Left renal cortex interstitium (tissue), 4 donors: Measurements from ENCODE around the gene FAM184A. TPM values are rescaled to one million over a fixed set of nuclear protein-coding genes. Genes with fewer than 3 reads are reported as not detected.

Source experiments
- DNase-seq, 4 donors: peaks; one replicate each; pipeline ENCODE4 v3.0.0-alpha.2; 2013; ENCODE audit warnings: low read depth in 4 of 4, low spot score in 2 of 4, missing footprints in 1 of 4
- polyA plus RNA-seq, 4 donors: library from polyadenylated mRNA; unstranded; fragments of 120-200 nt; gene quantifications; one replicate each; pipeline ENCODE4 v1.2.1, GENCODE V29; 2013; ENCODE audit not compliant: insufficient read length in 4 of 4

The FAM184A gene
- polyA plus RNA-seq, 4 donors = 8.2 to 12.9 (median 9.6) TPM

DNA sequence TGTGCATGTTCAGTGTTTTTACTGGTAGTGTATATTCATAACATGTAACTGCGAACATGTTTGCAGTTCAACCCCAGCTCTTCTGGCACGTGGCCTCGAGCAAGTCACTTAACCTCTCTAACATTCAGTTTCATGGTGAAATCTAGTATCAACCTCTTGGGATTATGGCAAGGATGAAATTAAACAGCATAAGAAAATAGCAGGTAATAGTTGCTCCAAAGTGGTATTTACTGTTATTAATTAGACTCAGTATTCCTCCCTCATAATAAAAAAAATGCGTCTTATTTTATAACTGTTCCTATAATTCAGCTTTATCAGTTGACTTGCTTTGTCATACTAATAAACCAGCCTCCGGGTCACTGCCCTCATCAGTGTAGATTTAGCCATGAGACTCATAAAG, 15.0 kb downstream of the FAM184A start:
- DNase-seq = no peak

DNA sequence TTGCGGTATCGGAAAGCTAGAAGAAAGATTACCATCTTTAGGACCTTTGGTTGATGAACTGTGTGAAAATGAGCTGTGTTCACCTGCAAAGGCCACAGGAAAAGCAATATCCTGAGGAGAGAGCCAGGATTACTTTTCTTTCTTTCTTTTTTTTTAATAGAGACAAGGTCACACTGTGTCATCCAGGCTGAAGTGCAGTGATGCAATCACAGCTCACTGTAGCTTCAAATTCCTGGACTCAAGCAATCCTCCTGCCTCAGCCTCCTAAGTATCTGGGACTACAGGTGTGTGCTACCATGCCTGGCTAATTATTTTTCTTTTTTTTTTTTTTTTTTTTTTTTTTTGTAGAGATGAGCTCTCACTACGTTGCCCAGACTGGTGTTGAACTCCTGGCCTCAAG, 17.2 kb downstream of the FAM184A start:
- no peak for DNase-seq

DNA sequence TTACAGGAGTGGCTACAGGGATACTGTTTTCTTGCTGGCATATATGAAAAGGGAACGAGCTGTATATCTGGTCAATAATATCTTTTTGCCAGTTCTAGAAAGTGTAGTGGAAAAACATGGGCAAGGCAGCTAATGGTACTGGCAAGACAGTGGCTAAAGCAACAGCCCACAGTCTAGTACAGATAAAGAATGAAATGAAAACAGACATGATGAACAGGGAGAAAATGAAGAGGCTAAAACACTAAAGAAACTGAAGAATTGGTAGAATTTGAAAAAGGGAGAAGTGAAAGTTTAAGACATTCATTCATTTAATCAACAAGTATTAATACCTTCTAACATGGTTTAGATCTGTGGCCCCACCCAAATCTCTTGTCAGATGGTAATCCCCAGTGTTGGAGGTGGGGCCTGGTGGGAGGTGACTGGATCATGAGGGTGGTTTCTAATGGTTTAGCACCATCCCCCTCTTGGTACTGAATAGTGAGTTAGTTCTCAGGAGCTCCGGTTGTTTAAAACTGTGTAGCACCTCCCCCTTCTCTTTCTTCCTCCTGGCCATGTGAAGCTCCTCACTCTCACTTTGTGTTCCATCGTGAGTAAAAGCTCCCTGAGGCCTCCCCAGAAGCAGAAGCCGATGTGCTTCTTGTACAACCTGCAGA, 18.1 kb downstream of the FAM184A start:
- no peak for DNase-seq

DNA sequence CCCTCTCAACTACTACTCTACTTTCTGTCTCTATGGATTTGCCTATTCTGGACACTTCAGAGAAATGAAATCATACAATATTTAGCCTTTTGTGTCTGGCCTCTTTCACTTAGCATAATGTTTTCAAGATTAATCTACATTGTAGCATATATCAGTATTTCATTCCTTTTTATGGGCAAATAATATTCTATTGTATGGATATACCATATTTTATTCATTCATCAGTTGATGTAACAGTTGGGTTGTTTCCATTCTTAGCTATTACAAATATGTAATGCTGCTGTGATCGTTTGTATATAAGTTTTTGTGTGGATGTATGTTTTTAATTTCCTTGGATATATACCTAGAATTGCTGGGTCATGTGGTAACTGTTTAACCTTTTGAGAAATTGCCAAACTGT, 23.4 kb downstream of the FAM184A start:
- DNase-seq = no peak

DNA sequence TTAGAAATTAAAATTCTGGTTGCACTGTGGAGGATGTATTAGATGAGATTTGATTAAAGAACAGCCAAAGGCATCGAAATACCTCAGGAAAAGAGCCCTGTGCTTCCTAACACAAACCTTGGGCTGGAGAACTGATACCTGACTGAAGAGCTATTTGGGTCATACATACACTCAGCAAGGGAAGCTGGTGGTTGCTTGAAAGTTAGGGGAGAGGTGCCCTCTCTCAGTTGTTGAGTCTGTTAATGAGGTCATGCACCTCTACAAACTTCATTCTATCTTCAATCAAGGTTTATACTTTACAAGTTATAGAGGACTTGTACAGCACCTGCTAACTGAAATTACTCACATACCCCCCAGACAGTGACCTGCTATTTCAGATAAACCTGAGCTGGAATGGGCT, 25.5 kb downstream of the FAM184A start:
- no peak for DNase-seq

DNA sequence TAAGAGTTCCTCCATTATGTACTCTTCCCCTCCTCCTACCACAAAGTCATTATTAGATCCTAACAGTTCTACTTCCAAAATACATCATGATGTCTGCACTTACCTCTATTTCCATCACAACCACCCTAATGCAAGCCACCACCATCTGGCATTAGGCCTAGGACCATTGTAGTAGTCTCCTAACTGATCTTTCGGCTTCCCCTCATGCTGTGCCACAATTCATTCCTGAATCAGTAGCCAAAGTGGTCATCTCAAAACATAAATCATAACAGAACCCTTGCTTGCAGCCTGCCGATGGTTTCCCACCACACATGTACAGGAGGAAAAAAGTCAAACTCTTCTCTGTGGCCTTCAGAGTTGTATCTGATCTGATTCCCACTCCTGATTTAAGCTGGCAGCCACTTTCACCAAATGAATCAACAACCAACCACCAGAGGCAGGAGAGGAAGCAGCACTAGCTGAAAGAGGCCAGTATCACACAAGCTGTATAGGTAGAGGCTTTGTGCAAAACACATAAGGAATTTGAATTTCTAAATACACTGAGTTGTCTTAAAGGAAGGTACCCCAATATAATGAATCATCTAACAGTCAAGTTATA, 26.1 kb downstream of the FAM184A start:
- no peak for DNase-seq

DNA sequence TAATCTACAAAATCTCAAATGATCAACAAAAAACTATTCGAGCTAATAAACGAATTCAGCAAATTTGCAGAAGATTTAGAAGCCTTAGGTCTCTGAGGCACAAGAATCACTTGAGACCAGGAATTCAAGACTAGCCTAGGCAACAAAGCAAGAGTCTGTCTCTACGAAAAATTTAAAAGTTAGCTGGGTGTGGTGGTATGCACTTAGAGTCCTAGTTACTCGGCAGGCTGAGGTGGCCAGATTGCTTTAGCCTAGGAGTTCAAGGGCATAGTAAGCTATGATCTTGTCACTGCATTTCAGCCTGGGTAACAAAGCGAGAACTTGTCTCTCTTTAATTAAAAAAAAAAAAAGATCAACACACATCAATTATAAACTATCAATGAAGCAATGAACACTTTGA, 34.2 kb downstream of the FAM184A start:
- DNase-seq = no peak

DNA sequence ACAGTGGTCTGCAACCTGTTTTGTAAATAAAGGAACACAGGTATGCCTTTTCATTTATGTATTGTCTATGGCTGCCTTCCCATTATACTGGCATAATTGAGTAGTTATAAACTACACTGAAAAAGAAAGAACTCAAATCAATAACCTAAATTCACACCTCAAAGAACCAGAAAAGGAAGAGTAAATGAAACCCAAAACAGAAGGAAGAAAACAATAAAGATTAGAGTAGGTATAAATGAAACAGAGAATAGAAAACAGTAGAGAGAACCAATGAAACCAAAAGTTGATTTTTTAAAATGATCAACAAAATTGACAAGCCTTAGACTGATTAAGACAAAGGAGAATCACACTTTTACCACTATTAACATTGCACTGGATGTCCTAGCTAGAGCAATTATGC, 34.7 kb downstream of the FAM184A start:
- no peak for DNase-seq

DNA sequence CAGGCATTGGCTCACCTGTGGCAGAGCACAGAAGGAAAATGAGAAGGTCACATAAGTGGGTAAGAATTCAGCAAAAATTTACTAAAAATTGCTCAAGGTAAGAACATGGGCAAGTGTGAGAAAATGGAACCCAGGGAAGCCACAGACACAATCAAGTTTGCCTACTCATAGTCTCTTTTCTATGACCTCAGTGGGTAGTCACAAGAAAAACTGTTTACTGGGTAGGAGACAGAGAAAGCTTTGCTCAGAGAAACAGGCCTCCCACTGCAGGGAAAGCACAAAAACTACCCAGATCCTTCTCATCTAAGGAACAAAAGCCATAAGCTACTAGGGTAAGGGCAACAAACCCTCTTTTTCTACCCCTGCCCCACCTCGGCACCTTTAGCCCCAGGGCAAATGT, 35.2 kb downstream of the FAM184A start:
- no peak for DNase-seq

DNA sequence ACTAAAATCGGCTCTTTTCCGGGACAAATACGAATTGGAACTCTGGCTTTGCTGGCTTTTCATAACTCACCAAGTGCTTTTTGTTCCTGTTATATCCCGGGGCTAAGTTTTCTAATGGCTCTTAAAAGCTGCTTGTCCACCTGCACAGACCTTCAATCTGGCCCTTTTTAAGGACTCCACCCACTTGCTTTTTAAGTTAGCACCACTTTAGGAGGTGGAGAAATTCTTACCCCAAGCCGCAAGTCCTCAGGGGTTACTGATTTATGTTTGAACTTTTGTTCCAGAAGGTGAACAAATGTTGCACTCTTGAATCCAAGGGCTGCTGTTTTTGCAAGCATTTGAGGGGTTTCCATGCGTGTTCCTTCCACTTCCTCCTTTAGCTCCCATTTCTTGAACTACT, 37.8 kb downstream of the FAM184A start:
- no peak for DNase-seq

DNA sequence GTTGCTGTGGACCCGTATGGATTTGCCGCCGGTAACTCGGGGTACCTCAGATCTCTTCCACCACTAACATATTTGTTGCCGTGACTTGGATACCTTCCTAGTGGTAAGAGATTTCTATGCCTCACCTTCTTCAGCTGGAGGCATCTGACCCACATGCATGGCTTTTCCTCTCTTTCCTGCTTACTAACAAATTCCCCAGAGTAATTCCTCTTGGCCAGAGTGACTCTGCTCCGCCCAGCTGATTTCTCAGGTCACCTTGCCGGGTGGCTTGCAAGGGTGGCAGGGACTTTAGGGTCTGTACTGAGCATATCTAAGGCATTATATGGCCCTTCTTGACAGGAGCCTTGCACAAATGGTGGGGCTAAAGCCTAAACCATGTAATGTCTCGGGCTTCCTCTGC, 38.2 kb downstream of the FAM184A start:
- DNase-seq = no peak

DNA sequence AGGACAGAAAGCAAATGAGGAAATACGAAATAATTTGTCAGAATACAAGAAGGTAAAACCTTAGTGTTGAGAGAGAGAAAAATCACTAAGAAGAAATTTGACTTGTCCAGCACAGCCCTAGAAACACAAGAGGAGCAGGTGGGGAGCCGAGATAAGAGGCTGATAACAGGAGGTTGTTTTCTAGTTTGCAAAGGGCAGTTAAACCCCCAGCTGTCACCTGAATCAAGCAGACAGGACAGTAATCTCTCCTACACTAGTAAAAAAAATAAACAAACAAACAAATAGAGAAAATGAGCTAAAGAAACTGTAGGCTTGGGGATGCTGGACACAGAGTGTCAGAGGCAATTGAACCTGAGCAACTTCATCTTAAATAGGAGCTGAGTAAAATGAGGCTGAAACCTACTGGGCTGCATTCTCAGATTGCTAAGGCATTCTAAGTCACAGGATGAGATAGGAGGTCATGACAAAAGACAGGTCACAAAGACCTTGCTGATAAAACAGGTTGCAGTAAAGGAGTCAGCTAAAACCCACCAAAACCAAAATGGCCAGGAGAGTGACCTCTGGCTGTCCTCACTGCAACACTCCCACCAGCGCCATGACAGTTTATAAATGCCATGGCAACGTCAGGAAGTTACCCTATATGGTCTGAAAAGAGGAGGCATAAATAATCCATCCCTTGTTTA, 40.4 kb downstream of the FAM184A start:
- no peak for DNase-seq

DNA sequence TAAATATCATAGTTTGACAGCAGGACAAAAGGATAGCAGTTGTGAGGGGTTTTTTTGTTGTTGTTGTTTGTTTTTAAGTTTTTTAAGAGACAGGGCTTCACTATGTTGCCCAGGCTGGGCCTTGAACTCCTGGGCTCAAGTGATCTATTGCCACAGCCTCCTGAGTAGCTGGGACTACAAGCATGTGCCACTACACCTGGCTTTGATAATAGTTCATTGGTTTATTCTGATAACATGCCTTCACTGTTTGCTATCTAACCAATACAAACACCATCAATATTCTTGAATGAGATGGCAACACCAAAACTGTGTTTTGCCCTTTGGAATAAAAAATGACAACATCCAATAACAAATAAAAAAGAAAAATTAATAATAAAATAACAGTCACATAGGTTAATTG, 41.2 kb downstream of the FAM184A start:
- DNase-seq = no peak

DNA sequence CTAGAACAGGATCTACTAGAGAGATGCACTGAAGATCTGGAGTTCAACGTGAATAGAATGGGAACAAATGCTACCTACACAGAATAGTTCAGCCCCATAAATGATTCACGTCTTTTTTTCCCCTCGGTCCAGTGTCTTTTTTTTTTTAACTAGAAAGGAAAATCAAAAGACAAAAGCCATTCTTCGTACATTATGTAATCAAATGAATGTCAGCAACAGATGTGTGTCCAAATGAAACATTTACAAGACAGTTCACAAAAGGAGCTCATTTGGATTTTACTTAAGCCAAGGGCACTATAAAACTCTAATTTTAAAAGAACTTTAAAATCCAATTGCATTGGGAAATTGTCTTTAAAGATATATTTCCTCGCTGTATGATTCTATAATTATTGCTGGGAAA, 42.4 kb downstream of the FAM184A start:
- no peak for DNase-seq

DNA sequence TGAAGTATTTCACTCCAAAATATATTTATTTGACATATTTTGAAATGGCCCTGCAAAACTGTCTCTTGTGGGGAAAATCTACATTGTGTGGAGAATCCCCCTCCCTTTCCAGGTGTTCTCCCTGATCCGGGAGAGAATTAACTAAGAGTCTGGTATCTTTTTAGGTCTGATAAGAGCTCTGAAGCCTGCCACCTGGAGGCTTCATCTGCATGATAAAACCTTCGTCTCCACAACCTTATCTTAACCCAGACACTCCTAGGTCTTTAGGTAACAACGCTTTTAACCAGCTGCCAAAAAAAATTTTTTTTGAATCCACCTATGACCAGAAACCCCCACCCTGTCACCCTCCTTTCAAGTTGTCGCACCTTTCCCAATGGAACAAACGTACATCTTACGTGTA, 43.0 kb downstream of the FAM184A start:
- no peak for DNase-seq

DNA sequence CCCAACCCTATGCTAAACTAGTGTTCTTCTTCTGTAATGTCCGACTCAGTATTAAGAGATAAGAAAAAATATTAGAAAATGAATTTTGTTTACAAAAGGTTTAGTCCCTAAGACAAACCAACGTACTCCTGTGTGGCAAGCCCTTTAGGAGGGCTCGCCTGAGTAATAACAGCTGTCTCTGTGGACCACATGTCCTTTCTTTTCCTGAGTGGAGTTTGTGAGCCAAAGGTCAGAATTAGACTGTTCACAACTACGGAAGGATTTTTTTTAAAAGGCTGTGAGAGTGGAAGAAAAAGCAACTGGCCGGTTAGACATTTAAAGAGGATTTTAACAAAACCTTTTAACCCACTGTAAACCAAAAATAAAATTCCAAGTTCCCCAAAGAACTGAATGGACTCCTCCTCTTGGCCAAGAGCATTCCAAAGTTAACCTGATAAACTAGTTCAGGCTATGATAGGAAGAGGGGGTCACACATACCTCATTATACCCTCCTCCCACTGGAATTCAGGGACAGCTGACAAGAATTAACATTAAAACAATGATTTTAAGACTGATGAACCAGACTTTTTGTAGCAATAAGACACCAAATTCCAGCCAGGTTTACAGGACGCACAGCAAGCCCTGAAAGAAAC, 43.5 kb downstream of the FAM184A start:
- no peak for DNase-seq

DNA sequence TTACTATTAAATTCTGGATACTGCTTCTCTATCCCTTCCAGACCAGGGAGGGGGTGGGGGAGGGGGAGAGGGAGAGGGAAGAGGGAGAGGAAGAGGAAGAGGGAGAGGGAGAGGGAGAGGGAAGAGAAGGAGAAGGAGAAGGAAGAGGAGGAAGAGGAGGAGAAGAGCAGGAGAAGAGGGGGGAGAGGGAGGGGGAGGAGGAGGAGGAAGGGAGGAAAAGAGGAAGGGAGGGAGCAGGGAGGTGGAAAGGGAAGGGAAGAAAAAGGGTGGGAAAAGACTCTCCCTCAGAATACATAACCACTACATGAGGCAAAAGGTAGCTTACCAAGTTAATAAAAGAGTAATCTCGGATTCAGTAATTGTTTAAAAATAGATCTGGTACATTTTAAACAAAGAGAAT, 46.0 kb downstream of the FAM184A start:
- DNase-seq = no peak

DNA sequence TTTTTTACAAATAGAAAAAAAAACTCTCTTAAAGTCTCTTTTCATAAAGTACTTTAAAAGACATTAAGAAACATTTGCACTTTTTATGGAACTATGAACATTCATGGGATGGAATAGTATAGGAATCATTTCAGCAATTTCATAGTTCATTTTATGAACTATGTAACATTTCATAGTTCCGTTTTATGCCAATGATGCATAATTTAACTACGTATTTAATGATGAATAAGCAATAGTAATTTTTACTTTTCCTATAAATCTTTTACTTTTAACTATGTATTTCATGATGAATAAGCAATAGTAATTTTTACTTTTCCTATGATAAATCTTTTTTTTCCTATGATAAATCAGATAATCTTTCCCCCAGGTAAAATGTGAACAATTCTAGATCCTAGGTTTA, 47.7 kb downstream of the FAM184A start:
- DNase-seq = no peak

DNA sequence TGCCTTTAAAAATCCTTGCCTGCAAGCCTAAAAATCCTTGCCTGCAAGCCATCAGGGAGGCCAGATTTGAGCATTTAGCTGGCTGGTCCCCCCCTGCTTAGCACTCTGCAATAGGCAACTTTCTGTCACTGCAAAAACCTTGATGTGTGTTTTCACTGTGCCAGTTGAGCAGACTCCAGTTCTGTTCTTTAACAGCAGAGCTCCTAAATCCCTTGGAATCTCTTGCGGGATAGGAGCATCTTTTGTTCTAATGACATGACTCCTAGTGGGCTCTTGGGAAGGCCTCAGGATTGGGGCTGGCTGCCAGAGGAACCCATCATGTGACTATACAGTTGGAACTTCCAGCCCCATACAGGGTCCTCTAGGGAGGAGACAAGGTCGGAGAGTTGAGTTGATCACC, 50.4 kb downstream of the FAM184A start:
- no peak for DNase-seq

DNA sequence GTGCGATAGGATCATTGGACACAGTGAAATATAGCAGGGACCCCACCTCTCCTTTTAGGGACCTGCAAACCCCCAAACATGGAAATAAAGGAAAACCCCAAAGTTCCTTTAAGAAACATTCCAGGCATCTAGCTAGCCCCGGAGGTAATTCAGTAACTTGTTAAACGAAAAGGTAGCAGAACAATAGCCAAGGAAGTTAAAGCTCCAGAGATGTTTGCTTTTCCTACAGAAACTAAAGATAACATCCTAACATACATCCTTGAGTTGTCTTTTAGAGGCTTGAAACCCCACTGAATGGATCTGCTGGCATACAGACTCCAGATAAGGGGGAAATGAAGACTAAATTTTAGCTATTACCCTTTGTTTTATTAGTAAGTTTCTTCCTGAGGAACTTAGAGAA, 51.0 kb downstream of the FAM184A start:
- DNase-seq = no peak

DNA sequence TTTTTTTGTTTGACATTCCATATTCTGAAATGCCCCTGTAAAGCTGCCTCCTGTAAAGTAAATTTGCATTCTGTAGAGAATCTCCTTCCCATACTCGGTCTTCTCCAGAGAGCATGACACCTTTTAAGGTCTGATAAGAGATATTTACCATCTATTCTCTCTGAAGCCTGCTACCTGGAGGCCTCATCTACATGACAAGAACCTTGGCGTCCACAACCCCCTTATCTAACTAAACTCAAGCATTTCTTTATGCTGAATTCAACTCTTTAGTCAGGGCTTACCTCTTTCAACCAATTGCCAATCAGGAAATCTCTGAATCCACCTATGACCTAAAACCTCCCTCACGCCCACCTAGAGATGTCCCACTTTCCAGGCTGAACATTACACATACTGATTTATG, 51.6 kb downstream of the FAM184A start:
- no peak for DNase-seq

DNA sequence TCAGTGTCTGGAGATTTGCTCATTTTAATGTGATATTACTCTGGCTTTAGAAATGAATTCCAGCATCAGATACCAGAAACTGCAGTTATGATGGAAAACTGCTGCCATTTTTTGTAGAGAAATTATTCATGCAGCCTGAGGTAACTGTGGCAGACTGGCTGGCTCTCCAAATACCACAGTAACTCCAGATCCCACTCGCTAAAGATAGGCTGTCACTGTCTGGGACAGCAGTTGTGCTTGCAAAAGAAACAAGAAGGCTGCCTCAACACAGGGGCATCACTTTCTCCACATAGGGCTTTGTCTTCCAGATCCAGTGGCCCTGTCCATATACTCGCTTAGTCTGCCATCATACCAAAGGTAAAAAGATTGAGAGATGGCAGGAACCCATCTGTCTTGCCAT, 52.7 kb downstream of the FAM184A start:
- no peak for DNase-seq
